ENCODE measurements around the gene LPCAT1.
"Not testable (repeated sequence)": the region's sequence is repeated elsewhere in the genome, so short reads cannot be mapped to it uniquely, and the experiment has no call there.

The LPCAT1 gene

DNA sequence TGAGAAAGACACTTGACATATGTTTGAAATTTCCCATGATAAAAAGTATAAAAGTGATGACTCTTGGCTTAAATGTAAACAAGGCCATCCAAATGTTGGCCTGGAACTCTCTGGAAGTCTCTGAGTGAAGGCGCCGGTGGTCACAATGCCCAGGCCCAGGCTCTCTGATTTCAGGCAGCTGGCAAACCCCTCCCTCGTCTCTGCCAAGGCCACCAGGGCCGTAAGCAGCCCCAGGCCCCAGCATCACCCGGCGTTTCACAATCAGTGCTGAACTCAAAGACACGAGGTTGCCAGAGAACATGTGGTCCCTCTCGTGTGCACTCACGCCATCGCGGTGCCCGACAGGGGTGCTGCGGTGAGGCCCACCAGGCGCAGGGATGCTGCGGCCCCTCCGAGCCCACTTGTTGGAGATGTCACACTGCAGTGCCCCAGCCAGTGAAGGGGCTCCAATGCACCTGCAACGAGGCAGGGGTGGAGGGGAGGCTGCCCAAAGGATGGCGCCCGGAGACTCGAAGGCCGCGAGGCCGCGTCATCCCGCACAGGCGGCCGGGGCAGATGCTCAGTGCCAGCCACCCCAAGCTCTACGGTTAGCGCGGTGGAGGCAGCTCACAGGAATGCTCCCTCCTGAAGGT is 15.0 kb downstream of the LPCAT1 start:
- DNase-seq (ENCODE audit: low spot score) = no peak

DNA sequence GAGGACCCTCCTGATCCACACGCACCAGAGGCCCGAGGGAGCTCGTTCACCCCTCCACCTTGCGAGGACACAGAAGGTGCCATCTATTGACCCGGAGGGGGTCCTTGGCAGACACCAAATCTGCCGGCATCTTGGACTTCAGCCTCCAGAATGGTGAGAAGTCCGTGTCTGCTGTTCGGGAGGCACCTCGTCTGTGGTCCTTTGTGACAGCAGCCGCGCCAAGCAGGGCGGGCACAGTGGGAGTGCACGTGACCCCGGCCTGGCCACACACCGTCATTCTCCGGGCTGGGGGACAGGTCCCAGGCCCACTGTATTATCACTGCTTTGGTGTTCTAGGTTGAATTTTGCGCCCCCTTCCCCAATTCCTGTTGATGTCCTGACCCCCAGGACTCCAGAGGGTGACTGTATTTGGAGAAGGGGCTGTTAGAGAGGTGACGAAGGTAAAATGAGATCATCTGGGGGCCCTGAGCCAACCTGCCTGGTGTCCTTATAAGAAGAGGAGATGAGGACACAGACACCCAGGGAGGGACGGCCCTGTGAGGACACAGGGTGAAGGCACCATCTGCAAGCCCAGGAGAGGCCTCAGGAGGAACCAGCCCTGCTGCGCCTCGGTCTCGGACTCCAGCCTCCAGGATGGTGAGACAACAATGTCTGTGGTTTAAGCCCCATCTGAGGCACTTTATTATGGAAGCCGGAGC is 15.7 kb downstream of the LPCAT1 start:
- DNase-seq (ENCODE audit: low spot score) = no peak

DNA sequence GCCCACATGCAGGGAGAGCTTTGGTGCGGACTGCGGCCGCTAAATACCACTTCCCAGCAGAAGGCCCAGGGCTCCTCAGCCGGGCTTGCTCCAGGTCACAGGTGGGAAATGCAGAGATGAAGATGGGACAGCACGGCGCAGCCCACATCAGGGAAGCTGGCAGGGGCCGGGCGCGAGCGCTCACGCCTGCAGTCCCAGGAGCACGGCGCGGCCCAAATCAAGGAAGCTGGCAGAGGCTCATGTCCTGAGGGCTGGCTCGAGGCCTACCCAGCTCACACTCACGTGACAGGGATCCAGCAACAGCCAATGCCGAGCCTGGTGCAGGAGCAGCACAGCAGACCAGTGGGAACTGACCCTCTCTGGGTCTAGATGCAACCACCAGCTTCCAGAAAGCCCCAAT is 16.3 kb downstream of the LPCAT1 start:
- no peak for DNase-seq (ENCODE audit: low spot score)

DNA sequence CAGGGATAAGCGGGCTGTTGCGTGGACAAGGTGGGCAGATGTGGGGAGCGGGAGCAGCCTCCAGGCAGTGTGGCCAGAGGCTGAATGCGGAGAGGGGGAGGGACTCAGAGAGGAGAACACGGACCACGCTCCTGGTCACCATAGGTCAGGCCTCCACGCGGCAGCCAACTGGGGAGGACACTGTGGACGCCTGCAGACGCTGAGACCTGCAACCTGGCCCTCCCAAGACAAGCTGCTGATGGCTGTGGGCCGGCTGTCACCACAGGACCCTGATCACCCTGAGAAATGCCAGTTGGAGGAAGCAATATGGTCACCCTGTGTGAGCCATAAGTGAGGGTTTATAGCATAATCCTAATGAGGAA is 16.8 kb downstream of the LPCAT1 start:
- no peak for DNase-seq (ENCODE audit: low spot score)

DNA sequence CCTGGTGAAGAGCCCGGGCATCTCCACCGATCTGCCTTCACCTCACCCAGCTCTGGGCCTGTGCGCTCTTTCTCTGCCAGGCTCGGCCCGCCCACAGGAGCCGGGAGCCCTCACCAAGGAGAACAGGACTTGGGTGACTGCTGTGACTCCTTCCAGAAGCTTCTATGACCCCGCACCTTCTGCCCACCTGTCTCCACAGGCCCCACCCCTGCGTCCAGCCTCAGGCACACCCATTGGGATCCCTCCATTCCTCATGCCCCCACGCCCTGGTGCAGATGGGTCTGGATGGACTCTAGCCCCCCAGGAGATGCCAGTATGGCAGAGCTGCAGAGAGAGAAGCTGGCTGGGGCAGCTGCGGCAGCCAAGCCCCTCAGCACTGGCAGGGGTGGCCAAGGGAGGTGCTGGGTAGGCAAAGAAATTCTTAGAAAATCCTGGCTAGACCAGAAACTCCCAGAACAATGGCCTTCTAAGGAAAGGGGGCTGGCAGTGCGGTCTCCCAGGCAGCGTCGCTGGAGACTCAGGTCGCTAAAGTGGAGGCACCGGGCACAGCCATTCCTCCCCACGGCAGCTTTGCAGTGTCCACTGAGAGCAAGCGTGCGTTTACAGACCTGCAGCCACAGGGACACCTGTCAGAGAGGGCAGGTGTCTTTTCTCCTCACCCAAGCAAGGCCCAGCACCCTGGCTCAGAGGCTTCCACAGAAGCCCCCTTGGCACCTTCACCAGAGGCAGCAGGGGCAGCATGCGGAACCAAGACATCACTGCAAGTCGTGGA is 17.3 kb downstream of the LPCAT1 start:
- DNase-seq (ENCODE audit: low spot score) = no peak

DNA sequence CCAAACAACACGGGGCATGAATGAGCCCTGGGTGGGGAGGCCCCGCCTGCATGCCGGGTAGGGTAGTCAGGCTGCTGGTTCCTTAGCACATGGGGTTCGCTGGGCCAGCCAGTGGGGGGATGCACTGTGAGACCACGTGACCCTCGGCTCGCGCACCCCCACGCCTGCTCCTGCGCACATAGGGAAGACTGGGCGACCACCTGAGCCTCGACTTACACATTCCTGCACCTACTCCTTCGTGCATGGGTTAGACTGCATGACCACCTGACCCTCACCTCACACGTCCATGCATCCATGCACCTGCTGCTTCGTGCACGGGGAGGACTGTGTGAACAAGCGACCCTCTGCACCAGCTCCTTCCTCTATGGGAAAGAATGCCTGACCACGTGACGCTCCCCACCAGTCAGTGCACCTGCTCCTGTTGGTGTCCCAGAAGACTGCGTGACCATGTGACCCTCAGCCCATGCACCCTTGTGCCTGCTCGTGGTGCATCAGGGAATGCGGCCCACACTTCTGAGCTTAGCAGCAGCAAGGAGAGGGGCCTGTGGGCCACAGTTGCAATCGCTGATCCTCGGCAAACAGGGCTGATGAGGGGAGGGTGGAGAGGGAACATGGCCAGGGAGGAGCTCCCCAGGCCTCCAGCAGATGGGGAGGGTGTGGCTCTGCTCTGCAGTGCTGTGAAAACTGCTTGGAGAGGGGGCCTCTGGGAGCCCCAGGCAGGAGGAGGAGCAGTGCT is 18.1 kb downstream of the LPCAT1 start:
- no peak for DNase-seq (ENCODE audit: low spot score)

DNA sequence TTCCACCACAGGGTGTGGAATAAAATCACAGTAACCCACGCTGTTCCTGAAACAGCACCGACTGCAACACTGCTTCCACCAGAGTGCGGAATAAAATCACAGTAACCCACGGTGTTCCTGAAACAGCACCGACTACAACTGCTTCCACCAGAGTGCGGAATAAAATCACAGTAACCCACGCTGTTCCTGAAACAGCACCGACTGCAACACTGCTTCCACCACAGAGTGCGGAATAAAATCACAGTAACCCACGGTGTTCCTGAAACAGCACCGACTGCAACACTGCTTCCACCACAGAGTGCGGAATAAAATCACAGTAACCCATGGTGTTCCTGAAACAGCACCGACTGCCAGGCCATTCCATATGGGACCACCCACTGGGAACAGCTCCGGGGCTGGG is 18.7 kb downstream of the LPCAT1 start:
- DNase-seq (ENCODE audit: low spot score) = not testable (repeated sequence)

DNA sequence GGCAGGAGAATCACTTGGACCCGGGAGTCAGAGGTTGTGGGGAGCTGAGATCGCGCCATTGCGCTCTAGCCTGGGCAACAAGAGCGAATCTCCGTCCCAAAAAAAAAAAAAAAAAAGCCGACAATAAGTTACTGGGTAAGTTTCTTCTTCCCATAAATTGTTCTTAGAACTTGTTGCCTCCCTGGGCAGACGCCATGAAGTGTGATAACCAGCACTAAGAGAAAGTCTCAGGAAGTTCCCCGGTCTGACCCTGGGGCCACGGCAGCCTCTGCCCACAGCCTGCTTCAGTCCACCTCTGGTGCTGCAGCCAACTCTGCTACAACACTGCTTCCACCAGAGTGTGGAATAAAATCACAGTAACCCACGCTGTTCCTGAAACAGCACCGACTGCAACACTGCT is 19.1 kb downstream of the LPCAT1 start:
- no peak for DNase-seq (ENCODE audit: low spot score)

DNA sequence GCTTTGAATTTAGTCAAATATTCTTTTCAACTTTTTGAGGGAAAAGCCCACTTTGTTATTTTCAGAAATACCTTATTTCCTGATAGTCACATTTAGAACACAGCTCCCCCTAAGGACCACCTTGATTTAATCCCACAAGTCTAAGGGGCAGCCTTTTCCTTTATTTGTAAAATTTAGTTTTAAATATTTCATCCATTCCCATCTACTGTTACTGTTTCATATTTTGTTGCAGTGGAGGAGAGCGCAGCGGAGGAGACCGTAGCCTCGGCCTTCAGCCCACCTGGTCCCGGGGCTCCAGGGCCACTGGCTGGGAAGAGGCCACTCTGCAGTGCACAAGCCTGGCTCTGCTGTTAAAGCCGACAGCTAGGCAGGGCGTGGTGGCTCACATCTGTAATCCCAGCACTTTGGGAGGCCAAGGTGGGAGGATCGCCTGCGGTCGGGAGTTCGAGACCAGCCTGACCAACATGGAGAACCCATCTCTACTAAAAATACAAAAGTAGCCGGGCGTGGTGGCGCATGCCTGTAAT is 19.6 kb downstream of the LPCAT1 start:
- no peak for DNase-seq (ENCODE audit: low spot score)

DNA sequence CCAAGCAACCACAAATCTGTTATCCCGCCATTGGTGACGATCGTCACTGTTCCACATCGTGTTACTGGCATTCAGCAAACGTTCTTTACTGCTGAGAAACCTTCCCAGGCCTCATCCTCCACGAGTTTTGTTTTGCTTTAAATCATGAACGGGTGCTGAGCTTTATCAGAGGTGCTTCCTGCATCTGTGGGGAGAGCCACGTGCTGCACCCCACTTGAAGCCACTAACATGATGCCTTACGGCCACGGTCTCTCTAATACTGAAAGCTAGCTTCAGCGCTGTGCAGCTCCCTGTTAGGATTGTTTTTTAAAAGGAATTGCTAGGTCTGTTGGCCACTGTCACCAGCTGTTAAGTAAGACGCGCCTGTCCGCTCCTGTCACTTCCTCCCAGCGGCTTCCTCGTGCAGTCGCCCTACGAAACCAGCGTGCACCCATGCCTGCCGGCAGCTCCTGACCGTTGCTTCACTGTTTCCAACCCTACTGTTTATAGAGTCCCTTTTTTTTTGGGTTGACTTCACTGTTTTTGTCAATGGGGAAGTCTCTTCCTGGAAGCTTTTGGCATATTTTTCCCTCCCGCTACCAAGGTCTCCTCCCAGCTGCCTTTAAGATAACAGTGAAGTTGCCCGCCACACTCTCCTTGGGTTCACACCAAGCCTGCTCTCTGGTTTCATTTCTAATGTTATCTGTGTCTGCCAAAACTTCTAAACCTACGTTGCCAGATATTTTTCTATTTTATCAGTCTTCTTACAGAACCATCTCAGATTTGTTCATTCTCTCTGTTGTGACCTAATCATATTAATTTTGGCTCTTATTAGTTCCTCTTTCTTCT is 20.3 kb downstream of the LPCAT1 start:
- no peak for DNase-seq (ENCODE audit: low spot score)

DNA sequence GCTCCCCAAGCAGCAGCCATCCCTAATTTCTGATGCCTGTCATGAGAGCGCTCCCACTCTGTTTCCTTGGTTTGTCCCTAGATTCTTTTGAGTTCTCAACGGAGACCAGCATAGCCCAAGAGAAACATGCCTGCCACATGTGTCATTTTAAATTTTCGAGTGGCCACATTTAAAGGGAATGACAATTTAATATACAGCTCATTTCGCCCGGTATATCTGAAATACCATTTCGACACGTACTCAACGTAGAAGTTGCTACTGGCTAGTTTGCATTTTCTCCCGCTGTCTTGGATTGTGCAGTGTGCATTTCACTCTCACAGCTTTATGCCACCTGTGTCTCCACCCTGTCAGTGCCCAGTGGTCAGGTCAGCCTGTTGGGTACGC is 21.0 kb downstream of the LPCAT1 start:
- DNase-seq (ENCODE audit: low spot score) = no peak

DNA sequence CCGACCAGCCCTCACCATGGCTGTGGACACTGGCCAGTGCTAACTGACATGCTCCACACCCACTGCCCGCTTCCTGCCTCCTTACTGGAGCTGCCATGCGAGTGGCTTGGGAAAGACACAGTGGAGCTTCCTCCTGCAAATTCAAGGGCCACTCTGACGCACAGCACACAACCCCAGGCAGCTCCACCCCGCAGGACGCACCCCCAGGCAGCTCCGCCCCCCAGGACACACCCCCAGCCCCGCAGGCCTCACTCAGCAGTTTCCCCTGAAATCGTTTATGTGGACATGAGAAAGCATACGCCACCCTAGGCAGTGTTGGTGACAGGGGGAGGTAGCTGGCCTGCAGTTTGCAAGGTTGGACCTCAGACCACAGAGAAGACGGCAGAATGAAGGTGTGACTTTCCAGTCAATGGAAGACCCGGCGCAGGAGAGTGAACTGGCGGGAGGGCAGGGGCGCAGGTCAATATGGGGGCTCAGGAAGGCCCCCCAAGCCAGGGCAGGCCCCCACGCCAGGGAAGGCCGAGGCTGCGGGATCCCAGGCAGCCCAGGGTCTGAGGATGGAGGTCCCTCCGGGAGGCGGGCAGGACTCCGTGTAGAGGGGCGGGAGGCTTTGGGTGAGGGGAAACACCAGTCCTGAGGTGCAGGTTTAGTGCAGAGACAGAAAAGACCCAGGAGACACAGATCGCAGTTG is 21.6 kb downstream of the LPCAT1 start:
- no peak for DNase-seq (ENCODE audit: low spot score)

DNA sequence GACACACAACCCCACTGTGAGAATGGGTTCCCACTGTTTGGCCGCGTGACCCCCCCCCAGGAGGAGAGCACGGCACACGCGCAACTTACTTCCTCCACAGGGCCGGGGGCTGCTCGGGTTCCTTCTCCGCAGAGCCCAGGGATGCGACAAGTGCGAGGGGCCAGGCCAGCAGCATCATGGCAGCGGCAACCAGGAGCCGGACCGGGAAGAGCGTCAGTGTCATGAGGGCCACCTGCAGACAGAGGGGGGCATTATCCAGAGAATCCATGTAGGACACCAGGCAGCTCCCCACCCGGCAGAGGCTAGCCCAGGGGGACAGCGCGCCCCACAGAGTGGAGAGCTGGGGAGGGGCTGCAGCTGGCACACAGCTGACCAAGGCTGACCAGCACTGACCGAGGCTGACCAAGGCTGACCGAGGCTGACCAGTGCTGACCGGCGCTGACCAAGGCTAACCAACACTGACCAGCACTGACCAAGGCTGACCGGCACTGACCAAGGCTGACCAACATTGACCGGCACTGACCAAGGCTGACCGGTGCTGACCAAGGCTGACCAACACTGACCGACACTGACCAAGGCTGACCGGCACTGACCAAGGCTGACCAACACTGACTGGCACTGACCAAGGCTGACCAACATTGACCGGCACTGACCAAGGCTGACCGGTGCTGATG is 22.3 kb downstream of the LPCAT1 start:
- DNase-seq (ENCODE audit: low spot score) = no peak

DNA sequence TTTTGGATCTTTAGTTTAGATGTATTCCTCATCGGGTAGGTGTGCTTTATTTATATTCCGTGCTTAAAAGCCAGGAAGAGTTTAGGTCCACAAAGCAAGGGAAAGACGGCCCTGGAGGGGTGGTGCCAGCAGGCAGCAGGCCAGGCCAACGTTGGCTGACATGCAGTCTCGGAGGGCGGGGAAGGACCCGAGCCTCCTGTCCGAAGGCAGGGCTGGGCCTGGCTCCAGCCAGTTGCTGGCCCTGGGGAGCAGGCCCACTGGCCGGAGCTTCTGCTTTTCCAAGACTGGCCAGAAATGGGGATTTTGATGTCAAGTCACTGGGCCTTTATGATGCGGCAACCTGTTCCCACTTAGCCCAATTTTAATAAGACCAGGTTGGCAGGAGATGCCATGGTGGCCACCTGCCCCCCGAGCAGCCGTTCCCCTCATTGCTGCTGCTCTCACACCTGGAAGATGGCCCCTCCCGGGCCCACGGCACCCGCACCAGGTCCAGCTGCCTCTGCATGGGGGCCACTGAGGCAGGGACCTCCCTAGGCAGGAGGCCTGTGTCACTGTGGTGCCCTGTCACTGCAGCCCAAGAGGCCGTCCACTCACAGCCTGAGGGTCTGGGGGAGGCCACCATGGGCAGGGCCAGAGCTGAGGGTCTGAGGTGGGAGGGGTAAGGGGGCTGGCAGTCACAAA is 23.2 kb downstream of the LPCAT1 start:
- DNase-seq (ENCODE audit: low spot score) = no peak

DNA sequence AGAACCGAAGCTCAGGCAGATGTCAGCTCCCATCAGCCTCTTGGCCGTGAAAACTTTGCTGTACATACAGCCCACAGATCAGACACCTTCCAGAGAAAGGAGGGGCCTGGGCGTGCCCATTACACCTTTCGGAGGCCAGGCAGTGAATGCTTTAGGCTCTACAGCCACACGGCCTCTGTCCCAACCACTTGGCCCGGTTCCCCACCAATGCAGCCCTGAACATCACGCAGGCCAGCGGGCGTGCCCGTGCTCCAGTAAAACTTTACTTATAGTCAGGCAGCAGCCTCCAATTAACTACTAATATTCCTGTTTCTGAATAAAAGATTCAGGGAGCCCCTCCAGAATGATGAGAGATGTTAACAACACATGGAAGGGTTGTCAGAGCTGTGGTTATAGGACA is 23.9 kb downstream of the LPCAT1 start:
- DNase-seq (ENCODE audit: low spot score) = no peak

DNA sequence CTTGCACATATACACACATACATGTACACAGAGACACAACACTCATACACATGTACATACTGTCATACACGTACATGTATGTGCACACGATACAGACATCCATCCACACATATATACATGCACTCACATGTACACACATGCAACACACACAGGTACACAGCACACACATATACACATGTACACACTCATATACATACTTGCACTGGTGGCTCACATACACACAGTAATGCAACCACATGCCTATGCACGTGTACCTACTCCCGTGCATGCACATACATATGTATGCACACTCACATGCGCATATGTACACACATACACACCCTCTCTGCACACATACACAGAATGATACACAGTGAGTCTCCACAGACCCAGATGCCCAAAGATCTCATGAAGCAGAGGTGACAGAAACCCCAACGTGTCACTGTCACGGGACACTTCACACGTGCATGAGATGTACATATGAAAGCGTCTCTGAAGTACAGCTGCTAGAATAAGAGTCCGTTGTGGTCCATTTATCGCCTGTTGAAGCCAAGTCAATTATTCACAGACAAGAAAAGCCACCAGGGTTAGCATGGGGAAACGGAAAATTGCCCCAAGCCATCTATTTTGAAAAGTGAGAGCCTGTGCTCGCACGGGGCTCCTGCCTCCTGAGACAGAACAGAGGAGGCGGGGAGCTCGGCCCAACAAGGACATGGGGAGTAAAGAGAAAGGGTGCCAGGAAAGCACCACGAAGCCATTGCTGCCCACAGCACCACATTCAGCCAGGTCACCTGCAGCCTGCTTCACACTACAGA is 24.9 kb downstream of the LPCAT1 start:
- peak; percentile 17 for DNase-seq (ENCODE audit: low spot score)

DNA sequence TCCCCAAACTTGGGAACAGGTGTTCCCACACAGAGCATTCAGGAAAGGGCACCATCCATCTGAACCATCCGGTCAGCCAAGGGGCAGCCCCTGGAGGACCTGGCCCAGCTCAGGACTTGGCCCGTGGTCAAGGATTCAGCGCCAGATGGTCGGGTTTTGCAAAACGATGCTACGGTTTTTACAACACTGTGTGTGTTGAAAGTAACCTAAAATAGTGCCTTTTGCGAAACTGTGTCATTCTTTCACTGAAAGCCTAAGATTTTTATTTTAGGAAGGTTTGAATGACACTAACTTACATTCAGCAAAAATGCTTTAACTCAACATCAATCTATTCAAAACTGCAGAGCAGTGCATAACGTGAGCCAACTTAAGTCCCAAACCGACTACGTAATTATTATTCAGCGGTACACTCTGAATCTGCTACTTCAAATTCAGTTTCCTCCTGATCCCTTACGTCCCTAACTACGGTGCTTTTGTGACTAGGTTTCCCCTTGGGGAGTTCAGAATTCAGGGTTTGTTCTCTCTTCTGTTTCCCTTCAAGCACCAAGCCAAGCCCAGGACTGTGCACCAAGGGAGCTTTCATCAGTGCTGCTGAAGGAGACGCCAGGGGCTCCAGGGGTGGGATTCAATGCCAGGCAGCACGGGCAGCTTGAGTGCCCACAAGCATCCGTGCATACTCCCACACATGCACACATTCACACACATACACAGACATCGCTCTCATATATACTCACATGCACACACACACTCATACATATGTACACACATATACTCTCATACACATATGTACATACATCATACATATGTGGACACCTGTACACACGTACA is 25.8 kb downstream of the LPCAT1 start:
- DNase-seq (ENCODE audit: low spot score) = no peak

DNA sequence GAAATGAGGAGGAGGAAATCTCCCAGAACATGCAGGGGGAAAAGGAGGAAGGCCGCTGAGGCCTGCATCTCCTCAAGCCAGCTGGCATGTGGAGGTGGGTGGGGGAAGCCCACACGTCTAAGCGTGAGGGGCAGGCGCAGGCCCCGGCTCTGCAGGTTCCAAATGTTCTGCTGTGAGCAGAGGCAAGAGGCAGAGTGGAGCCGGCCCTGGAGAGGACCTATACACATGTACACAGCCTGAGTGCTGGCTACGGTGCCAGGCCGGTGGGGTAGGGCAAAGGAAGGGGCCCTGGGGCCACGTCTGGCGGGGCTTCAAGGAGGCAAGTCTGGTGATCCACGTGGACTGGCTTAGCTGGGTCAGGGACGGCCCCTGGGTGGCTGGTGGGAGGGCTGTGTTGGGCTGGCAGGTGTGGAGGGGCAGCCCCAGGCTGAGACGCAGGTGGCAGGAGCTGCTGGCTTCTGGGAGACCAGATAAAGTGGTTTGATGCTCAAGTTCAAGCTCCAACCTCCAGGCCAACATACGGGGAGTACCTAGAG is 26.4 kb downstream of the LPCAT1 start:
- no peak for DNase-seq (ENCODE audit: low spot score)

Data from kidney tubule cell (primary cell).